HFF-Myc (cell line): ENCODE results near the gene TNIP1.

Source experiments
- DNase-seq: peaks from one replicate; pipeline ENCODE4 v3.0.0-alpha.2; 2011; ENCODE audit warnings: low read depth; ENCODE audit errors: extremely low read depth
- H3K4me3 ChIP-seq: replicated peaks from 2 replicates; pipeline ENCODE4 v1.5.1; 2011; ENCODE audit warnings: low read depth, mild to moderate bottlenecking, control low read depth, low read length
- CTCF ChIP-seq: IDR thresholded peaks from 2 replicates; pipeline ENCODE4 v1.5.1; 2012; ENCODE audit warnings: mild to moderate bottlenecking, low read depth, low read length, control low read depth; ENCODE audit errors: missing control alignments

Gene TNIP1

GRCh38 chr5:151012862-151013261 is 68.0 kb downstream of the TNIP1 start:
- no peak overlapping the region for H3K4me3 ChIP-seq
- TF ChIP-seq CTCF, result no peak
- no peak for DNase-seq

GRCh38 chr5:151008906-151009305 is 71.9 kb downstream of the TNIP1 start:
- TF ChIP-seq CTCF, result no peak
- no peak for DNase-seq
- no peak overlapping the region for H3K4me3 ChIP-seq

DNA sequence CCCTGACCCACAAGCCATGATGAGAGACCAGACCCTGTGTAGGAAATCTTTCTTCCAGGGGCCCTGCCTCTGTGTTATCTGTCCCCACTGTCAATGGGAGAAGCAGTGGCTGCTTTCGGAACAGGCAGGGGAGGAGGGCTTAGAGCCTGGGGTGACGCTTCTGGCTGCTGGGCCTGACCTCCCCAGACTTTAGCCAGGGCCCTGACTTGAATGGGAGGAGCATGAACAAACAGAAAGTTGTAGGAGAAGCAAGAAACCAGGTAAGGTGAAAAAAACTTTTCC is 72.7 kb downstream of the TNIP1 start:
- no peak for DNase-seq
- no peak overlapping the region for H3K4me3 ChIP-seq
- TF ChIP-seq CTCF, result no peak

DNA sequence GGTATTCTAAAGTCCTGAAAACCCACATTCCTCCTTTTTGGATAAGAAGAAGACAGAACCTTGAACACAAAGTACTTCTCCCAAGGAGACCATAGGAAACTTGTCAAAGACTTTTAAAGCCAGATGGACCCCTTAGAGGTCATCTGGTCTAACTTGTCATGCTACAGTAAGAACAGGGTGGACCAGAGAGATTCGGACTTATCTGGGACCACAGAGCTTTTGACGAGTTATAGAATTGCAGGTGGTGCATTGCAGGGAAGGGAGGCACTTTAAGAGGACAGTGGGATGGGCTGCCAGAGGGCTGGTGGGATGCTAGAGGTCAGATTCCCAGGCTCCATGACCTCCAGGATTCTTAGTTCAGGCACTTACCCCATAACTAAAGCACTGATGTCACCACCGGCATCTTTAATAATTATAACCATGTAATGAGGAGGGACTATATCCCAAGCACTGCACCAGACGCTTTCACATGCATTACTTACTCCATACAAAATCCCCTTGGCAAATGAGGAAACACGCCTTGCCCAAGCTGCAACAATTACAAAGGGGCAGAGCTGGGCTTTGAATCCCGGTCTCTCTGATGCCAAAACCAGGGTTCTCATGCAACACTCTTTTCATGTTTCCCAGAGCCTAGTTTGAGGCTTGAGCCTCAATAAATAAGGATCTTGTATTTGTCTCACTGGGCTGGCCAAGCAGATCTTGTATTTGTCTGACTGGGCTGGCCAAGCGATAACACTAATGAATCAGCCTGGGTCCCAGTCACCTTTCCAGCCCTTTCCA is 73.2 kb downstream of the TNIP1 start:
- TF ChIP-seq CTCF, result no peak
- H3K4me3 ChIP-seq, result no peak overlapping the region

GRCh38 chr5:151006704-151007334 is 74.0 kb downstream of the TNIP1 start:
- H3K4me3 ChIP-seq, result no peak overlapping the region
- no peak for DNase-seq
- no peak for TF ChIP-seq CTCF

More for the DNA sequence above, 73.2 kb downstream of the TNIP1 start:
- DNase-seq, result no peak

GRCh38 chr5:151005950-151006576 is 74.8 kb downstream of the TNIP1 start:
- DNase-seq, result peak; percentile 22
- H3K4me3 ChIP-seq, result no peak overlapping the region
- no peak for TF ChIP-seq CTCF
